ENCODE results near the gene UGCG. TPM values are rescaled to one million over a fixed set of nuclear protein-coding genes. Genes with fewer than 3 reads are reported as not detected.
A peak's percentile ranks its signal among the peaks of the same experiment; 100 is the strongest.

UGCG gene
- polyA plus RNA-seq, 2 of the 4 experiments (the other 2 are of a cell fraction), result 11.6 to 25.9 TPM

DNA sequence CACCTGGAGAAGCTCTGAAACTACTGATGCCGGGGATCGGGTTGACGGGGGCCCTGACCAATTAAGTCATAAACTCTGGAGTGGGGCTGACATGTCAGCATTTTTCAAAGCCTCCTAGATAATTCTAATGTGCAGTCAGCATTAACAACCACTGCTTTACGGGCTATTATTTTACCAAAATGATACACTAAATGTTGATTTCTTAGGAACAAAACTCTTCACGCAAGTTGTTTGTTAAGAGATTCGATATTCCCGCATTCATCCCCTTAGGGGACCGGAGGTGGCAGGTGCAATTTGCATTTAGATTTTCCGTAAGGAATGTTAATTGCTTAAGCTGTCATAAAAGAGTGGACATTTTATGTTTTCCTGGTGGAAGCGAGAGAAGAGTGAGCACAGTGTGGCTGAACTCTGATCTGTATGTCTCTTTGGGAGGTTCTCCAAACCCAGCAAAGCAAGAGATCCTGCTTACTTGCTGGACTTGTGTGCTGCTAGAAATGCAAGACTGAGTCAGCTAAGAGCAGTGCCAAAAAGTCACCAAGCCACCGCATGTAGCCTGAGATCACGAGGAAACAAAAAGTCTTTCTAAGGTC lies 77.6 kb downstream of the UGCG start:
- no peak for ATAC-seq
- CTCF ChIA-PET, result interaction anchor here (0.6 to 1.0 kb wide), 4 partner anchors 9 to 98 kb away, joined by 3 read pairs; no protein-coding TSS in a partner anchor
- Histone ChIP-seq H3K27ac (peak overlapping the region; percentile 11 to 15; a peak in 4 of 6 replicates), H3K4me1 (peaks cover 11% of the 10 kb centered on the region; the same call in 1 of the 3 replicates), H3K9me3 (no peaks in the 10 kb centered on the region), H3K4me3 (no peak overlapping the region), H3K4me2 (0 out of 3 replicates have a peak overlapping the region, but pooled peaks have one; percentile 4)
- 71% methylated on average over 12 of the region's 12 CpGs for WGBS (ENCODE audit: missing lambda C conversion rate)
- no peak for TF ChIP-seq RARB (CRISPR knock-in tag; IDR thresholded peaks at IDR 0.05)
- TF ChIP-seq CHD2 (IDR thresholded peaks at IDR 0.05; ENCODE audit: low read length, partially characterized antibody), result no peak
- no peak for TF ChIP-seq POLR2A (IDR thresholded peaks at IDR 0.05; ENCODE audit: low read length)
- POLR2A ChIA-PET, result interaction anchor here (0.6 kb wide), 1 partner anchor 31 kb away, joined by 7 read pairs; no protein-coding TSS in a partner anchor
- DNase-seq (ENCODE audit: low read depth in 1 of 2, low spot score in 1 of 2), result no peak
- no peak for FAIRE-seq

DNA sequence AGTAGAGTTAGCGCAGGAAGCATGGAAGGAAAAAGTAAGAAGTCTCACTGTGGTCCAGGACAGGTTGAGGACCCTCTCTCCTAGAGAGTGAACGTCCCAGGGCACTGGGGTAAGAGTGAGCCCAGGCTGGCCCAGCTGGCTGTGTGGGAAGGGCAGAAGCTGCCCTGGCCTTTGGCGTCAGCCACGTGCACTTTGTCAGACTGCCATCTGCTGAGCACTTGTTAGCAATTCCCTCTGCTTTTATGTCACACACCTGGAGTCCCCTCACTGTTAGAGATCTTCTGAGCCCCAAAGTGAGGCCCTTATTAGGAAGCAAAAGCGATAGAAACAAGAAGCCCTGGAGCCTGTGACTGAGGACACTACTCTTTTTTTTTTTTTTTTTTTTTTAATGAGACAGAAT lies 79.1 kb downstream of the UGCG start:
- ChIA-PET CTCF (interaction anchor here (0.6 to 2.1 kb wide), 9 partner anchors 11 to 216 kb away, joined by 3 to 7 read pairs (median 4); no protein-coding TSS in a partner anchor), POLR2A (interaction anchor here (0.7 kb wide), 1 partner anchor 81 kb away, joined by 13 read pairs; no protein-coding TSS in a partner anchor)
- DNase-seq (ENCODE audit: low read depth in 1 of 2, low spot score in 1 of 2), result peak in 1 of 2 experiments; percentile 59
- H3K4me1 ChIP-seq, result peaks cover 11% of the 10 kb centered on the region; the same call in 1 of the 3 replicates
- no peak overlapping the region for H3K4me3 ChIP-seq
- no peaks in the 10 kb centered on the region for H3K9me3 ChIP-seq
- ATAC-seq, result peak; percentile 73 to 85; a peak in 5 of 6 replicates
- peak overlapping the region; percentile 15 to 23; a peak in 4 of 6 replicates for H3K27ac ChIP-seq
- FAIRE-seq, result no peak
- H3K4me2 ChIP-seq, result no peak overlapping the region
- TF ChIP-seq KDM5A (IDR thresholded peaks at IDR 0.05) (no peak), SMC3 (IDR thresholded peaks at IDR 0.05) (peak; percentile 65), RAD21 (conservative IDR thresholded peaks at IDR 0.05 in 1 of 2, IDR thresholded peaks at IDR 0.05 in 1 of 2) (peak; percentile 65 to 69), SREBF2 (IDR thresholded peaks at IDR 0.05) (no peak)
- TF ChIP-seq, protein P1, sequence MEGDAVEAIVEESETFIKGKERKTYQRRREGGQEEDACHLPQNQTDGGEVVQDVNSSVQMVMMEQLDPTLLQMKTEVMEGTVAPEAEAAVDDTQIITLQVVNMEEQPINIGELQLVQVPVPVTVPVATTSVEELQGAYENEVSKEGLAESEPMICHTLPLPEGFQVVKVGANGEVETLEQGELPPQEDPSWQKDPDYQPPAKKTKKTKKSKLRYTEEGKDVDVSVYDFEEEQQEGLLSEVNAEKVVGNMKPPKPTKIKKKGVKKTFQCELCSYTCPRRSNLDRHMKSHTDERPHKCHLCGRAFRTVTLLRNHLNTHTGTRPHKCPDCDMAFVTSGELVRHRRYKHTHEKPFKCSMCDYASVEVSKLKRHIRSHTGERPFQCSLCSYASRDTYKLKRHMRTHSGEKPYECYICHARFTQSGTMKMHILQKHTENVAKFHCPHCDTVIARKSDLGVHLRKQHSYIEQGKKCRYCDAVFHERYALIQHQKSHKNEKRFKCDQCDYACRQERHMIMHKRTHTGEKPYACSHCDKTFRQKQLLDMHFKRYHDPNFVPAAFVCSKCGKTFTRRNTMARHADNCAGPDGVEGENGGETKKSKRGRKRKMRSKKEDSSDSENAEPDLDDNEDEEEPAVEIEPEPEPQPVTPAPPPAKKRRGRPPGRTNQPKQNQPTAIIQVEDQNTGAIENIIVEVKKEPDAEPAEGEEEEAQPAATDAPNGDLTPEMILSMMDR (IDR thresholded peaks at IDR 0.05), result peak; percentile 18; the same call in 1 of the 3 replicates
- TF ChIP-seq, protein P2, sequence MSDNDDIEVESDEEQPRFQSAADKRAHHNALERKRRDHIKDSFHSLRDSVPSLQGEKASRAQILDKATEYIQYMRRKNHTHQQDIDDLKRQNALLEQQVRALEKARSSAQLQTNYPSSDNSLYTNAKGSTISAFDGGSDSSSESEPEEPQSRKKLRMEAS (IDR thresholded peaks at IDR 0.05), result peak; percentile 54
- WGBS (ENCODE audit: missing lambda C conversion rate), result 70% methylated on average over 5 of the region's 5 CpGs

DNA sequence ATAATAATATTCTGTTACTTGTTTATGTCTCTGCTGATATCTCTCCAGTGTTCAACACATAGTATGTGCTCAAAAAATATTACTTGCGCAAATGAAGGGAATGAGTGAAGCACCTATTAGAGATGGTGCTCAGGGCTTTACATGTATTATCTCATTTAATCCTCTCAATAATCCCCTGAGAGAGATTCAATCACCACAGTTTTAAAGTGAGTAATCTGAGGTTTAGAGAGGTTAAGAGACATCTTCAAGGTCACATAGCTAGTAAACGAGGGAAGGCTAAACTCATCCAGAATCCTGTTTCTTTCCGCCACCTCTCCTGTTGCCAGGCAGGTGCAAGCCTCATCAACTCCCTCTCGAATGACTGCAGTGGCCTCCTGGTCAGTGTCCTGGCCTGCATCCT lies 82.0 kb downstream of the UGCG start:
- WGBS (ENCODE audit: missing lambda C conversion rate), result 65% methylated on average over 4 of the region's 4 CpGs
- CTCF ChIA-PET, result interaction anchor here (1.0 kb wide), 1 partner anchor 11 kb away, joined by 5 read pairs; no protein-coding TSS in a partner anchor
- FAIRE-seq (no peak), DNase-seq (ENCODE audit: low read depth in 1 of 2, low spot score in 1 of 2) (no peak), ATAC-seq (no peak)
- TF ChIP-seq CHD2 (IDR thresholded peaks at IDR 0.05; ENCODE audit: low read length, partially characterized antibody) (no peak), POLR2A (IDR thresholded peaks at IDR 0.05; ENCODE audit: low read length) (no peak), HDAC2 (IDR thresholded peaks at IDR 0.05) (no peak), RNF2 (IDR thresholded peaks at IDR 0.05; ENCODE audit: borderline replicate concordance, low read depth) (no peak), SREBF2 (IDR thresholded peaks at IDR 0.05) (no peak), NPAS2 (CRISPR knock-in tag; IDR thresholded peaks at IDR 0.05; ENCODE audit: borderline replicate concordance) (no peak)
- Histone ChIP-seq H3K4me1 (peaks cover 11% of the 10 kb centered on the region; the same call in 1 of the 3 replicates), H3K27ac (peak overlapping the region in 1 of 2 experiments; percentile 2; a peak in 1 of 6 replicates), H3K9me3 (no peaks in the 10 kb centered on the region), H3K4me2 (no peak overlapping the region), H3K4me3 (no peak overlapping the region)
- POLR2A ChIA-PET, result no interaction called here

DNA sequence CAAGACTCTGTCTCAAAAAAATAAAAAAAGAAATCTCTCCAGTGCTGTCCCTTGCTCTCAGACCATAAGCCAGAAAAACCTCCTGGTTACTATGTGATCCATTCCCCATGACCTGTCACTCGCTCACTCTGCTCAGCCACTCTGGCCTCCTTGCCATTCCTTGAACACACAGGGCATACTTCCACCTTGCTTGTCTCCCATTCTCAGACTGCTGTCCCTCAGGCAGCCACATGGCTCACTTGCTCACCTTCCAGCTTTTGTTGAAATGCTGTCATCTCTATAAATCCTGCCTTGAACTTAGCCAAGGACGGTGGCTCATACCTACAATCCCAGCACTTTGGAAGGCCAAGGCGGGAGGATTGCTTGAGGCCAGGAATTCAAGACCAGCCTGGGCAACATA lies 82.9 kb downstream of the UGCG start:
- no peak overlapping the region for H3K4me2 ChIP-seq
- H3K9me3 ChIP-seq, result no peaks in the 10 kb centered on the region
- ATAC-seq, result peak in 1 of 2 experiments; percentile 43; a peak in 3 of 6 replicates
- no peak for FAIRE-seq
- peak overlapping the region in 1 of 2 experiments; percentile 50; a peak in 2 of 6 replicates for H3K27ac ChIP-seq
- peaks cover 6% of the 10 kb centered on the region; the same call in 1 of the 3 replicates for H3K4me1 ChIP-seq
- WGBS (ENCODE audit: missing lambda C conversion rate), result 91% methylated on average over 3 of the region's 3 CpGs
- ChIA-PET CTCF (interaction anchor here (0.9 kb wide), 1 partner anchor 14 kb away, joined by 3 read pairs; no protein-coding TSS in a partner anchor), POLR2A (no interaction called here)
- no peak for DNase-seq (ENCODE audit: low read depth in 1 of 2, low spot score in 1 of 2)
- no peak overlapping the region for H3K4me3 ChIP-seq
- TF ChIP-seq JUN (IDR thresholded peaks at IDR 0.05), result no peak
- TF ChIP-seq POLR2AphosphoS2 (conservative IDR thresholded peaks at IDR 0.05; ENCODE audit: low read length), result no peak
- TF ChIP-seq CHD4 (IDR thresholded peaks at IDR 0.05; ENCODE audit: borderline replicate concordance), result no peak
- TF ChIP-seq, protein P3, sequence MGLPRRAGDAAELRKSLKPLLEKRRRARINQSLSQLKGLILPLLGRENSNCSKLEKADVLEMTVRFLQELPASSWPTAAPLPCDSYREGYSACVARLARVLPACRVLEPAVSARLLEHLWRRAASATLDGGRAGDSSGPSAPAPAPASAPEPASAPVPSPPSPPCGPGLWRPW (IDR thresholded peaks at IDR 0.05), result no peak
- TF ChIP-seq NFE2L2 (conservative IDR thresholded peaks at IDR 0.05; ENCODE audit: low read length), result no peak
- no peak for TF ChIP-seq KDM5A (IDR thresholded peaks at IDR 0.05)
- no peak for TF ChIP-seq CEBPB (IDR thresholded peaks at IDR 0.05)
- no peak for TF ChIP-seq TFCP2L1 (CRISPR knock-in tag; IDR thresholded peaks at IDR 0.05)
- no peak for TF ChIP-seq CHD2 (IDR thresholded peaks at IDR 0.05; ENCODE audit: low read length, partially characterized antibody)
- TF ChIP-seq RARB (CRISPR knock-in tag; IDR thresholded peaks at IDR 0.05), result no peak
- TF ChIP-seq, protein P4, sequence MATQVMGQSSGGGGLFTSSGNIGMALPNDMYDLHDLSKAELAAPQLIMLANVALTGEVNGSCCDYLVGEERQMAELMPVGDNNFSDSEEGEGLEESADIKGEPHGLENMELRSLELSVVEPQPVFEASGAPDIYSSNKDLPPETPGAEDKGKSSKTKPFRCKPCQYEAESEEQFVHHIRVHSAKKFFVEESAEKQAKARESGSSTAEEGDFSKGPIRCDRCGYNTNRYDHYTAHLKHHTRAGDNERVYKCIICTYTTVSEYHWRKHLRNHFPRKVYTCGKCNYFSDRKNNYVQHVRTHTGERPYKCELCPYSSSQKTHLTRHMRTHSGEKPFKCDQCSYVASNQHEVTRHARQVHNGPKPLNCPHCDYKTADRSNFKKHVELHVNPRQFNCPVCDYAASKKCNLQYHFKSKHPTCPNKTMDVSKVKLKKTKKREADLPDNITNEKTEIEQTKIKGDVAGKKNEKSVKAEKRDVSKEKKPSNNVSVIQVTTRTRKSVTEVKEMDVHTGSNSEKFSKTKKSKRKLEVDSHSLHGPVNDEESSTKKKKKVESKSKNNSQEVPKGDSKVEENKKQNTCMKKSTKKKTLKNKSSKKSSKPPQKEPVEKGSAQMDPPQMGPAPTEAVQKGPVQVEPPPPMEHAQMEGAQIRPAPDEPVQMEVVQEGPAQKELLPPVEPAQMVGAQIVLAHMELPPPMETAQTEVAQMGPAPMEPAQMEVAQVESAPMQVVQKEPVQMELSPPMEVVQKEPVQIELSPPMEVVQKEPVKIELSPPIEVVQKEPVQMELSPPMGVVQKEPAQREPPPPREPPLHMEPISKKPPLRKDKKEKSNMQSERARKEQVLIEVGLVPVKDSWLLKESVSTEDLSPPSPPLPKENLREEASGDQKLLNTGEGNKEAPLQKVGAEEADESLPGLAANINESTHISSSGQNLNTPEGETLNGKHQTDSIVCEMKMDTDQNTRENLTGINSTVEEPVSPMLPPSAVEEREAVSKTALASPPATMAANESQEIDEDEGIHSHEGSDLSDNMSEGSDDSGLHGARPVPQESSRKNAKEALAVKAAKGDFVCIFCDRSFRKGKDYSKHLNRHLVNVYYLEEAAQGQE (IDR thresholded peaks at IDR 0.05), result no peak
- TF ChIP-seq, protein P5, sequence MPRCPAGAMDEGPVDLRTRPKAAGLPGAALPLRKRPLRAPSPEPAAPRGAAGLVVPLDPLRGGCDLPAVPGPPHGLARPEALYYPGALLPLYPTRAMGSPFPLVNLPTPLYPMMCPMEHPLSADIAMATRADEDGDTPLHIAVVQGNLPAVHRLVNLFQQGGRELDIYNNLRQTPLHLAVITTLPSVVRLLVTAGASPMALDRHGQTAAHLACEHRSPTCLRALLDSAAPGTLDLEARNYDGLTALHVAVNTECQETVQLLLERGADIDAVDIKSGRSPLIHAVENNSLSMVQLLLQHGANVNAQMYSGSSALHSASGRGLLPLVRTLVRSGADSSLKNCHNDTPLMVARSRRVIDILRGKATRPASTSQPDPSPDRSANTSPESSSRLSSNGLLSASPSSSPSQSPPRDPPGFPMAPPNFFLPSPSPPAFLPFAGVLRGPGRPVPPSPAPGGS (IDR thresholded peaks at IDR 0.05), result no peak
- no peak for TF ChIP-seq NR3C1 (IDR thresholded peaks at IDR 0.05)
